Tibial artery (tissue), 4 donors: ENCODE measurements around the gene GOLT1A.

Experiments
- DNase-seq, 2 donors: peaks; one replicate each; pipeline ENCODE4 v3.0.0-alpha.2; 2019
- H3K27ac ChIP-seq, 2 donors: fragments of 200-600 bp; sonication (generic) in 1 of 2; 1 replicate in 1 of 2; 2 replicates in 1 of 2; pipeline ENCODE4 v1.5.1; 2018 to 2019; ENCODE audit warnings: mild to moderate bottlenecking in 1 of 2
- H3K27me3 ChIP-seq, 2 donors: fragments of 200-600 bp; sonication (generic) in 1 of 2; one replicate each; pipeline versions ENCODE4 v1.5.1 to v1.6.0; 2016 to 2019
- H3K36me3 ChIP-seq, 3 donors: fragments of 200-600 bp; sonication (generic) in 2 of 3; one replicate each; pipeline ENCODE4 v1.5.1; 2016 to 2019; ENCODE audit warnings: mild to moderate bottlenecking in 2 of 3
- H3K4me1 ChIP-seq, 4 donors: fragments of 200-600 bp; sonication (generic) in 2 of 4; 1 replicate in 3 of 4; 2 replicates in 1 of 4; pipeline ENCODE4 v1.5.1; 2016 to 2019
- H3K4me3 ChIP-seq, 2 donors: fragments of 200-600 bp; sonication (generic) in 1 of 2; 1 replicate in 1 of 2; 2 replicates in 1 of 2; pipeline ENCODE4 v1.5.1; 2018 to 2019; ENCODE audit warnings: mild to moderate bottlenecking in 2 of 2
- H3K9me3 ChIP-seq, 3 donors: fragments of 200-600 bp; sonication (generic) in 1 of 3; one replicate each; pipeline ENCODE4 v1.5.1; 2016 to 2019
- intact Hi-C: fragments of 100-400 bp; cut with DNase I; formaldehyde crosslinking; loops from one replicate; pipeline ENCODE4 v1.15.0; 2023; ENCODE audit warnings: low total_unique reads
- TF ChIP-seq, protein P1 (sequence below), 2 experiments: fragments of 200-600 bp in 1 of 2; fragments of 450-650 bp in 1 of 2; IDR thresholded peaks; one replicate each; pipeline ENCODE4 v1.5.1; 2017 to 2019; ENCODE audit warnings: antibody characterized with exemption in 2 of 2, mild to moderate bottlenecking in 1 of 2, moderate library complexity in 1 of 2

Gene GOLT1A, protein sequence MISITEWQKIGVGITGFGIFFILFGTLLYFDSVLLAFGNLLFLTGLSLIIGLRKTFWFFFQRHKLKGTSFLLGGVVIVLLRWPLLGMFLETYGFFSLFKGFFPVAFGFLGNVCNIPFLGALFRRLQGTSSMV

DNA sequence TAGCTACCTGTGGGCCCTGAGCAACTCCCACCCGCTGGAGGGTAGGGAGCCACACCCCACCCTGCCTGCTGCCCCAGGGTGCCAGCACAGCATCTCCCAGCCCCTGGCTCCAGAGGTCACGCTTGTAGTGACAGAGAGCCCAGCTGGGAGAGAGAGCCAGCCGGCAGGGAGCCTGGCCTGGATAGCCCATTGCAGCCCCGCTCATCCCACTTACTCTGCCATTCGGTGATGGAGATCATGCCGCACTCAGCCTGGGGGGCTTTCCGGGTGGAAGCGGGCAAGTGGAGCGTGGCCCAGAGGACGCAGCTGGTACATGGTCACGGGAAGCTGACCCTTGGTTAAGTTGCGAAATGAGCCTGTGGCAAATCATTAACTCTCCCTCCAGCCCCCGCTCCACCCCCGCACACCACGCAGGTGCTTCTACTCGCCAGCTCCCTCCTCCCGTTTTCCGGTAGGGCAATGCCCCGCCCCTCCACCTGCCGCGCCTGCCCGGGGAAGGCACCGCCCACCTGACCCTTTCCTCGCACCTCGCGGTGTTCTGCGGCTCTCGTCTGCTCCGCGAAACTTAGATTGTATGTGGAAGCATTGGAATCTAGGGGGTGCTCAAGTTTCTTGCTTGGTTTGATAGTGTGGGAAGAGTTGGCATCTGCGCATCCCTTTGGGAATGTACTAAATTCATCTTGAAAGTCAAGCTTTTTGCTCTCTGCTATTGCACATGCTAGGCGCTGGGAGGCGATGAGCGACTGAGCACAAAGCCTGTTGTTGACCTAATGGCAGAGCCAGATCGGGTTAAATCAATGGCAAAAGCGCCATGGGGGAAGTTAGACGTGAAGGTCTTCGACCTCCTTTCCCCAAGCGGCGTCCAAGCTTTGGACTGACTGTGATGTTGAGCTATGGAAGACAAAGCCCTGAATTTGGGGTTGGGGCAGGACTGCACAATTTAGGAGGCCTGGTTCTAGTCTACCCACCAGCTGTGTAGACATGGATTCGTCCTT is at the start of gene GOLT1A:
Gene GOLT1A (minus strand): TSS at position 321 of the 995 bp plus-strand sequence. CDS start 82 bp downstream, at position 239.
- Histone ChIP-seq H3K36me3 (no peaks in the 10 kb centered on the region), H3K27ac (no peak within 1 kb of the TSS), H3K27me3 (peaks cover 0 to 27% of the 10 kb centered on the region in 2 donors), H3K4me3 (peak within 1 kb of the TSS in 1 of 2 donors; percentile 17), H3K4me1 (peaks cover 0 to 11% (median 9%) of the 10 kb centered on the region in 4 donors), H3K9me3 (no peaks in the 10 kb centered on the region)
- DNase-seq = peak; percentile 67 to 78
- TF ChIP-seq, protein P1, sequence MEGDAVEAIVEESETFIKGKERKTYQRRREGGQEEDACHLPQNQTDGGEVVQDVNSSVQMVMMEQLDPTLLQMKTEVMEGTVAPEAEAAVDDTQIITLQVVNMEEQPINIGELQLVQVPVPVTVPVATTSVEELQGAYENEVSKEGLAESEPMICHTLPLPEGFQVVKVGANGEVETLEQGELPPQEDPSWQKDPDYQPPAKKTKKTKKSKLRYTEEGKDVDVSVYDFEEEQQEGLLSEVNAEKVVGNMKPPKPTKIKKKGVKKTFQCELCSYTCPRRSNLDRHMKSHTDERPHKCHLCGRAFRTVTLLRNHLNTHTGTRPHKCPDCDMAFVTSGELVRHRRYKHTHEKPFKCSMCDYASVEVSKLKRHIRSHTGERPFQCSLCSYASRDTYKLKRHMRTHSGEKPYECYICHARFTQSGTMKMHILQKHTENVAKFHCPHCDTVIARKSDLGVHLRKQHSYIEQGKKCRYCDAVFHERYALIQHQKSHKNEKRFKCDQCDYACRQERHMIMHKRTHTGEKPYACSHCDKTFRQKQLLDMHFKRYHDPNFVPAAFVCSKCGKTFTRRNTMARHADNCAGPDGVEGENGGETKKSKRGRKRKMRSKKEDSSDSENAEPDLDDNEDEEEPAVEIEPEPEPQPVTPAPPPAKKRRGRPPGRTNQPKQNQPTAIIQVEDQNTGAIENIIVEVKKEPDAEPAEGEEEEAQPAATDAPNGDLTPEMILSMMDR (IDR thresholded peaks at IDR 0.05) = peak; percentile 67 to 80
- intact Hi-C loops = no loop called here

DNA sequence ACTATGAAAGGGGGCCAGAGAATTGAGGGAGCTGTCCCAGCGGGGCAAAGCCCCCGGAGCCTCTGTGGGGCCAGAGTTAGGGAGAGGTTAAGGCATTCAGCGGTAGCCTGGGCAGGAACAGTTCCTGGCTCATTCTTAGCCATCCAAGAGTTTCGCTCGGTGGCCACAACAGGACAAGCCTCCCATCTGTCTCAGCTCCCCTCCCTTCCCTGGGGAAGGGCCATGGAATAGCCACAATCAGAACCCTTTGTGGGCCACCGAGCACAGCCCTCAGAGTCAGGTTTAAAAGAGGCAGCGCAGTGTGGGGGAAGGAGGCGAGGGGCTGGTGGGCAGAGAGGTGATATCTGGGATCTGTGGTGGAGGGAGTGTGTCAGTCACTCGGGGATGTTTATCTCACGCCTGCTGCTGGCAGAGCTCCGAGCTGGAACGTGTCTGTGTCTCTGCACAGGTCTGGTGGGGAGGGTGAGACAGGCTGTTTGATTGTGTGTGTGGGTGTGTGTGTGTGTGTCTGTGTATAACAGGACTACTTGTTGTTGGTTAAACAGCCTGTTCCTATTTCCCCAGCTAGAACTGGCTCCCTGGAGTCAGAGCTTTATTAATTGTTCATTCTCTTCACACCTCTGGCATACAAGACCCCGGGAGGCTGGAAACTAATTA is 49.6 kb upstream of the GOLT1A start:
- Histone ChIP-seq H3K27me3 (no peaks in the 10 kb centered on the region), H3K9me3 (no peaks in the 10 kb centered on the region), H3K36me3 (peaks cover 0 to 91% (median 6%) of the 10 kb centered on the region in 3 donors), H3K4me3 (no peak overlapping the region), H3K4me1 (peaks cover 0 to 4% (median 0%) of the 10 kb centered on the region in 4 donors), H3K27ac (no peak overlapping the region)
- intact Hi-C loops = no loop called here
- TF ChIP-seq, protein P1 (IDR thresholded peaks at IDR 0.05) = no peak
- no peak for DNase-seq

DNA sequence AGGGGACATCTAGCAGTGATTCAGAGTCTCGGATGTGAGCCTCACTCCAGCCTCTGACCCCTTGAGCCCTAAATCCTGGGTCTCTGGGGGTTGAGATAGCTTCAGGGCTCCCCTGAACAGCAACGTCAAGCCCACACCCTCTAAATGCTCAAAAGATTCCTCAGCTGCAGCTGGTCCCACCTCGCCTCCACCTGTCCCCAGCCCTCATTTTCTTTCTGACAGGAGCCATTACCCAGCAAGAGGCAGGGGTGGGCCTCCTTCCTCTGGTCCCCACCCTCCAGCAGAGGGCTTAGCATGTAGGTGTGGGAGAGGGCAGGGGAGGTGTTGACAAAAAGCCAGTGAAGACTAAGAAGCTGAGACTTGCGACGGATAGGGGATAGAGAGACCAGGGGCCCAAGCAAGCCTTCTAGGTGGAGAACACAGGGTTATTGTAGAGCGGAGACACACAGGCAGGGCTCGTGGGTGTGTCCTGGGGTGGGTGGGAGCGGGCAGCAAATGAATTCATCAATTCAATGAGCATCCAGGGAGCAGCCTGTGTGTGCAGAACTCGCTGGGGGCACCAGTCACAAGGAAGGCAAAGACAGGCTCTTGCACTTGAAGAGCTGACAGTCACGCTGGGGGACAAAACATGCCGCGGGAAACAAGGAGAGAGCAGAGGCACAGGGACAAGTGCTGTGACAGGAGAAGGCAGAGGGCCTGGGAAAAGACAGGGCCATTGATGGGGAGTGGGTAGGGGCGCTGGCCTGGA is 48.9 kb upstream of the GOLT1A start:
- Histone ChIP-seq H3K9me3 (no peaks in the 10 kb centered on the region), H3K27ac (no peak overlapping the region), H3K4me3 (no peak overlapping the region), H3K4me1 (peaks cover 0 to 4% (median 0%) of the 10 kb centered on the region in 4 donors), H3K36me3 (peaks cover 0 to 90% (median 6%) of the 10 kb centered on the region in 3 donors), H3K27me3 (no peaks in the 10 kb centered on the region)
- TF ChIP-seq, protein P1 (IDR thresholded peaks at IDR 0.05) = no peak
- no peak for DNase-seq
- intact Hi-C loops = no loop called here

DNA sequence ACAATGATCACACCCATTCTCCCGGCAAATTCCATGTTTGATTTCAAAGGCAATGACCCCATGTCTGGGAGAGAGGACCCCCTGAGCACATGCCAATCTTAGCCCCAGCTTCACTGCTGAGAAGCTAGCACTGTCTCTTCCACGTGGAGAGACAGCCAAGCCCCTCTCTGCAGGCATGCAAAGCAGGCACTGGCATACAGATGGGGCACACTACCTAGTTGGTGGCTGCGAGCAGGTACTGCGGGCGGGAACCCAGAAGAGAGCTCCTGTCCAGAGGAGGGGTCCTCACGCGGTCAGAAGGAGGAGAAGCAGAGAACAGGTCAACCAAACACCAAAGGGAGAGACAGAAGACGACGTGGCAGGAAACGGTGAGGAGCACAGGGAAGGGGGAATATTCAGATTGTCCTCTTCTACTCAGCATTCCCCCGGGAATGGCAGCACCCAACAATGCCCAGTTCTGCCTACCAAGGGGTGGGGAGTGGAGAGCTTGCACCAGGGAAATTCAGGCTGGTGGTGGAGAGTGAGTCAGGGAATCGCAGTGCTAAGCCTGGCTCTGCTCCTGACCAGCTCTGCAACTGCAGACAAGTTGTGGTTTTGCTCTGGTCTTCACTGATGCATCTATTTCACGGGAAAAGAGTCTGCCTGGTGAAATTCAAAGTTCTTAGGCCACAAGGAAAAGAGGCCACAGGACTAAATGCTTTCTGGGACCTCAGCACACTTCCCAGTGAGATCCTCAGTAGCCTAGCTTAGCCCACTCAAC is 48.1 kb upstream of the GOLT1A start:
- Histone ChIP-seq H3K9me3 (no peaks in the 10 kb centered on the region), H3K36me3 (peaks cover 0 to 90% (median 6%) of the 10 kb centered on the region in 3 donors), H3K4me3 (no peak overlapping the region), H3K27me3 (no peaks in the 10 kb centered on the region), H3K27ac (no peak overlapping the region), H3K4me1 (peaks cover 0 to 4% (median 0%) of the 10 kb centered on the region in 4 donors)
- intact Hi-C loops = no loop called here
- DNase-seq = no peak
- TF ChIP-seq, protein P1 (IDR thresholded peaks at IDR 0.05) = no peak
